ENCODE data around the gene DPY19L1.
"Not testable (repeated sequence)": the region's sequence is repeated elsewhere in the genome, so short reads cannot be mapped to it uniquely, and the experiment has no call there.

DPY19L1 gene

DNA sequence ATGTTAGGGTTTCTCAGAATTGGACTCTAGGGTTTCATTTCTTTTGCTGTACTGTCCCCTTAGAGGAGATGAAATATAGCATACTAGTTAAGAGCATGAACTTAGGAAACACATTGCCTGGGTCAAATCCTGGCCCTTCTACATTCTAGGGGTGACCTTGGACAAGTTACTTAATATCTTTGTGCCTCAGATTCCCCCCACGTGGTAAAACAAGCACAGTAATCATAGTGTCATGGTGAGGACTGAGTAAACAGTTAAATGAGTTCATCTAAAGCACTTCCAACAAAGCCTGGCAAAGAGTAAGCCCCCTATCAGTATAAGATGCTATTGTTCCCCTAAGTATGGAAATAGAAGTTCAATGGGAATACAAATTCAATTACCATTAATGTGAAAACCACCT, 5.1 kb downstream of the DPY19L1 start:
- no peak for DNase-seq (ENCODE audit: low read depth)

DNA sequence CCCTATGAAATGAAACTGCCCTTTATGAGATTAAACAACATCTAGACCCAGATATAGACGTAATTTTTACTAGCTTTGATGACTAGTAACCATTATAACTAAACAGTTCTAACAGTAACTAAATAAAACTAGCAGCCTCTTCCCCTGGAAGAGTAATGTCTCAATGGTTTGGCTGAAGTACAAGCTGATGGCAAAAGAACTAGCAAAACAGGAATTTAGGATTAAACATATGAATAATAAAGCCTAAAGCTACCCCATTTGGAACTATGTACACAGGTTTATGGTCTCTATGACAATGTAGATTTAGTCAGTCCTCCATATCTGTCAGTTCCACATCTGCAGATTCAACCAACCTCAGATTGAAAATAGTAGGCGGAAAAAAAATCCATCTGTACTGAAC, 6.4 kb downstream of the DPY19L1 start:
- DNase-seq (ENCODE audit: low read depth) = no peak

DNA sequence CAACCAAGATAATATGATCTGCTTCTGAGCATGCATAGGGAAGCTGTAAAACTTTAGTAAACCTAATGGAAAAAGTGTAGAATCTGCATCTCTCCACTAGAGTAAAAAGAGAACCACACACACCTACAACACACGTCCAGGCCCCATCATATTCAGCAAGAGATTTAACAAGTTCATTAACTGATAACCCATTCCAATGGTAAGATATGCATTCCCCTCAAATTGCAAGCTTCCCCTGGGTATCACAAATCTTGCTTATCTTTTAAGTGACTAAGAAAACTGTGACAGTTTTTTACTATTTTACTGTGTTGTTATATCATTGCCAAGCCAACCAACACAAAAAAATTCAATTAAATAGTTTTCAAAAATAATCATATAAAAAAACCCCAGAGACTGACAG, 8.0 kb downstream of the DPY19L1 start:
- DNase-seq (ENCODE audit: low read depth) = no peak

DNA sequence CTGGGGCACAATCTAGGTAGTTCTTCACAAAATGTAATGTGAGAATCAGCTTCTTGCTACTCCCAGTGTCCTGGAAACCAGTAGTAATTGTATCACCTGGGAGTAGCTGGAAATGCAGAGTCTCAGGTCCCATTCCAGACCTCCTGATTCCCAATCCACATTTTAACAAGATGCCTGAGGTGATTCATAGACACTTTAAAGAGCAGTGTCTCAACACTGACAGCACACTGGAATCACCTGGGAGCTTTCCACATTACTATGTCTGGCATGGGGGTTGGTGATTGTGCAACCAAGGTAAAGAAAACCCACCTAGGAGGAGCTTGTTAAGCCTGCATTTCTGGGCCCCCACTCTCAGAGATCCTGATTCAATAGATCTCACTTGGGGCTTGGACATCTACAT, 11.1 kb downstream of the DPY19L1 start:
- no peak for DNase-seq (ENCODE audit: low read depth)

DNA sequence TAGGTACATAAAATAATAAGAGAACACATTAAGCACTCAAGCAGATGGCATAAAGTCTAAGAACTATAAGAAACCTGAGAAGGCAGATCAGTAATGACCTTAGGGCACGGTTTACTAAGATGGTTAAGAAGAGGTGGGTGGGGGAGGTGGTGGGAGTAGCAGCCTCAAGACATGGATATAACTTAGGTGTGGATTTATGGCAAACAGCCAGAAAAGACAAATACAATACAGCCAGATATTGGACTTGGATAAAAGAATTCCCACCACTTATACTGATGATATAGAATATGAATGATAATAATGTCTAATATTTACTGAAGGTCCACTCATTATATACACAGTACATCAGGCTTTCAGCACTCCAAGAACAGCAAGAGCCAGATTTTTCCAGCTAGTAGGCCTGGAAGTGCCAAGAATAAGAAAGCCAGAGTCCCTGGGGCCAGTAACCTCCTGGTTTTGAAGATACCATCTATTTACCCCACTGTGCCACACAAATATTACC, 11.9 kb downstream of the DPY19L1 start:
- no peak for DNase-seq (ENCODE audit: low read depth)

DNA sequence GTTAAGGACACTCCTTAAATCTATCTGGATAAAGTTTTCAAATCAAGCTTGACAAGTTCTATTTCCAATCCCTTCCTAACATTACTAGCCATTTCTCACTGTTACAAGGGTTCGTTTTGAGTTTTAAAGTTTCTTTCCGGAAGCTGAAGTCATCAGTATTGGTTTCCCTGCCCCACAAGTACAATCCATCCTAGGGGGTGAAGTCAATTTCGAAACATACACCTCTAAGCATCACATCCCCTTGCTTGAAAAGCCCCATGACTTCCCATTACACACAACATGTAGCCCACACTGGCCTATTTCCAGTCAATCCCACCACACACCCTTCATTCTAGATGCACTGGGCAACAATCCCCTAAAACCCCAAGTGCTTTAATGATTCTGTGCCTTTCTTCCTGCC, 13.0 kb downstream of the DPY19L1 start:
- DNase-seq (ENCODE audit: low read depth) = no peak

DNA sequence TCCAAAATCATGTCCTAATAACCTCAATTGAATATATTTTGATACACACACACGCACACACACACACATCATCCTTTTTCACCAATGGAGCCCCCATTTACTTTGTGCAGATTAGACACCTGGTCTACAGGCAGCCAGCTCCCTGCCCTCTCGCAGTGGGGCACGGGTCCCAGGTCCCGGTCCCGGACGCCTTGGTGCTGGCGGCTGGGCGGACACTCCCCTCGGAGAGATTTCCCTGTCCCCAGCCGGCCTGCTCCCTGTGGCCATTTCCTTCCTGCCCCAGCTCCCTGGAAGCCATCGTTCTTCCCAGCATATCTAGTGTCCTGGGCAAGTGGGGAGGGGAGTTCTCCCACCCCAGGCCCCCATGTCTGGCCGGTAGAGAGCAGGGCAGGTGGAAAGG, 14.6 kb downstream of the DPY19L1 start:
- DNase-seq (ENCODE audit: low read depth) = no peak

DNA sequence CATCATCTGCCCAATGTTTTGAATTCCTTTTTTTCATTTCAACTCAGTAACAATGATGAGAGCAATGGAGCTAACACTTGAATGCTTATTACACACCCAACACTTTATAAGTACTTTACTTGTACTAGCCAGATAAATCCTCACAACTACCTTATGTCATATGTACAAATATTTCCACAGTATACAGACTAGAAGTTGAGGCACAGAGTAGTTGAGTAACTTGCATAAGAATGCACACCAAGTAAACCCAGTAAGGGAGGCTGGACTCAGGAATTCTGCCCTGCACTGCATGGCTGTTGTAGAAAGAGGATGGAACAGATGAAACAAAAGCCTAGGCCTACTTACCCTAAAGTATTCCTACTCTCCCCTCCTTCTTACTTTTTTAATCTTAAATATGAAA, 15.8 kb downstream of the DPY19L1 start:
- no peak for DNase-seq (ENCODE audit: low read depth)

DNA sequence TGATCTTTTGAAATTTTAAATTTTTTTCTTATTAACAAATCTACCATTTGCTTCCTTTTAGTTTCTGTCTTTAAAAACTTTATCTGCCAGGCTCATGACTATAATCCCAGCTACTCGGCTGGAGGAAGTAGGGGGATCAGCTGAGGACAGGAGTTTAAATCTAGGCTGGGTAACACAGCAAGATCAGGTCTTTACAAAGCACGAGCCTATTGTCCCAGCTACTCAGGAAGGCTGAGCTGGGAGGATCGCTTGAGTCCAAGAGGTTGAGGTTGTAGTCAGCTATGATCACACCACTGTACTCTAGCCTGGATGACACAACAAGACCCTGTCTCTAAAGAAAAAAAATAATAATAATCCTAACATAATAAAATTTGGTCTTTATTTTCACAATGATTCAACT, 17.5 kb downstream of the DPY19L1 start:
- no peak for DNase-seq (ENCODE audit: low read depth)

DNA sequence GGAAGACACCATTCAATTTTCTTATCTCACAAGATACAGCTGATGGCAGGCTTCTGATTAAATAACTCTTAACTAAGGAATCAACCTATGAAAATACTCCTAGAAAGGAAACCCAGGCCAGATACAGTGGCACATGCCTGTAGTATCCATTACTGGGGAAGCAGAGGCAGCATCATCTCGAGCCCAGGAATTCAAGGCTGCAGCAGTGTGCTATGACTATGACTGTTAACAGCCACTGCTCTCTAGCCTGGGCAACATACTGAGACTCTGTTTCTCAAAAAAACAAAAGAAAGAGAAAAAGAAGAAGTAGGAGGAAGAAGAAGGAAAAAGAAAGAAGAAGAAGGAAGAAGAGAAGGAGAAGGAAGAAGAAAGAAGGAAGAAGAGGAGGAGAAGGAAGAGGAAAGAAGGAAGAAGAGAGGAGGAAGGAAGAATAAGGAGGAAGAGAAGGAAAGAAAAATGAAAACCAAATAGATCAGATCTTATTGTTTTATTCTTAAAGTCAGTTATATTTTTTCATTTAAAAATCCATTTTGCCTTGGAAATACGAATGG, 18.0 kb downstream of the DPY19L1 start:
- no peak for DNase-seq (ENCODE audit: low read depth)

DNA sequence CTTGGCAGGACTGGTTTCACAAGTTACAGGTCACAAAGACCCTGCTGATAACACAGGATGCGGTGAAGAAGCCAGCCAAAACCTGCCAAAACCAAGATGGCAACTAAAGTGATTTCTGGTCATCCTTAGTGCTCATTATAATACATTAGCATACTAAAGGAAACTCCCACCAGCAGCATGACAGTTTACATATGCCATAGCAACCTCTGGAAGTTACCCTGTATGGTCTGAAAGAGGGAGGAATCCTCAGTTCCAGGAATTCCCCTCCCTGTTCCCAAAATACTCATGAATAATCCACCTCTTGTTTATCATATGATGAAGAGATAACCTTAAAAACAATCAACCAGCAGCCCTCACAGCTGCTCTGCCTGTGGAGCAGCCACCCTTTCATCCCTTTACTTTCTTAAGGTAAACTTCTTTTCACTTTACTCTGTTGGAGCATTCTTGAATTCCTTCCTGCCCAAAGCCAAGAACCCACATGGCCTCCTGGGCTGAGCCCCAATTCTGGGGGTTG, 21.9 kb downstream of the DPY19L1 start:
- DNase-seq (ENCODE audit: low read depth) = no peak

DNA sequence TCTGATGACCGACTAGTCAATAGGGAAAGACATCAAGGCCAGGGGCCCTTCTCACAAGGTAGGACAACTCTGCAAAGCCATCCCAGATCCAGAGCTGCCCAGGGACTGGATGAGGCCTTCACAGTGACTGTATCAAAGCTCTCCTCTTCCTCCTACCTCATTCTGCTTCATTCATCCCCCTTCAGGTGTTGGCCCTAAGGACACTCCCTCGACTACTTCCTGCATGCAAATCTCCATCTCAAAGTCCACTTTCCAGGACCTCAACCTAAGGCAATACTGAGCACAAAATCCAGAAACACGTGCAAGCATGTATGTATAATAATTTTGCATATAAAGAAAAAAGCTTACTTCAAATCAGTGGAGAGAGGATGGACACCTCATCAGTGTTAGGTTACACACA, 25.1 kb downstream of the DPY19L1 start:
- no peak for DNase-seq (ENCODE audit: low read depth)

DNA sequence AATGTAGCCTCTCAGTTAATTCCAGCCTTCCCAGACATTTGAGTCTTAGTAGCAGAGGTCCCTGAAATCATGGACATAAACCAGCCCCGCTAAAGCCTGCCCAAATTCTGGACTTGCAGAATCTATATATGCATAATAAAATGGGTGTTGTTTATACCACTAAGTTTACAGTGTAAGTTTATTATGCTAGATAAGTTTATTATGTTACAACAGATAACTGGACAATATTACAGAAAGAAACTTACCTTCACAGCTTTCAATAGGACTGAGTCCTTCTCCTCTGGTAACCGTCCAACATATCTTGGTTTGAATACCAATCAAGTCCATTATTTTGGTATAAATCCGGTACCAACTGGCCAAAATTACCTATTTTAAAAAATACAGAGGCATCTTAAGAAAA, 26.2 kb downstream of the DPY19L1 start:
- DNase-seq (ENCODE audit: low read depth) = no peak

DNA sequence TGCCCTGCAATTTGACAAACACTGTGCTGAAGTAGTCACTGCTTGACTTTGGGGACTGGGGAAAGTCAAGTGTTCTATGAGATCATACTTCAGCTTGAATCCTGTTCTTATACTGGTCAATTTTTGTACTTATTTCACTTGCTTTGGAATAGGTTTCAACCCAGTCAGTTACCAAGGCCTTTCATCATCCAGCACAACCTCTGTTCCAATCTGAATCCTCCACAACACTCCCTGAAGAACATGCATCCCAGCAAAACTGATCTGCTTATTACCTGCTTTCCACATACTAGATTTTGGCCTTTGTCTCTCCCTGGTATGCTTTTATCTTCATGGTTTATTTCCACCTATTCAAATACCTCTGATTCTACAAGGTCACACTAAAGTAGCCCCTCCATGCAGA, 29.5 kb downstream of the DPY19L1 start:
- no peak for DNase-seq (ENCODE audit: low read depth)

DNA sequence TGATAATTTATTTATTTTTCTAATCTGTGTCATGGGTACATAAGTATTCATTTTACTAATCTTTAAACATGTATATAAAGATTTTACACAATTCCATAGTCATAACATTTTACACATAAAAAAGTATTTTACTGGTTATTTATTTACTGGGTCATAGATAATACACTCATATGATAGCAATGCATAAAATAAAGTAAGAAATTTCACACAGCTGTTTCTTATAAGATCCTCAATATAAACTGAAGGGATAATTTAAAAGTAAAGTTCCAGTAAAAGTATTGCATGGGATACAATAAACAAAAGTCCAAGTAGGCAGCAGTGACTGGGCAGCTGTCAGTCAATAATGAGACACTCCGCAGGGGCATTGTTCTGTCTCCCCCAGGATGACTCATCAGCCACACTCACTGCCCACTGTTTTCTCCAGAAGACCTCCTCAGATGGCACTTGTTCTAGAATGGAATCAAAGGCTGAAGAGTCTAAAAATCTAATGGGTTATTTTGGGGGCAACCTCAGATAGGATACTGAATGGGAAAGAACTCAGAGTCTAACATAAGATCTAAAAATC, 32.7 kb downstream of the DPY19L1 start:
- DNase-seq (ENCODE audit: low read depth) = no peak

DNA sequence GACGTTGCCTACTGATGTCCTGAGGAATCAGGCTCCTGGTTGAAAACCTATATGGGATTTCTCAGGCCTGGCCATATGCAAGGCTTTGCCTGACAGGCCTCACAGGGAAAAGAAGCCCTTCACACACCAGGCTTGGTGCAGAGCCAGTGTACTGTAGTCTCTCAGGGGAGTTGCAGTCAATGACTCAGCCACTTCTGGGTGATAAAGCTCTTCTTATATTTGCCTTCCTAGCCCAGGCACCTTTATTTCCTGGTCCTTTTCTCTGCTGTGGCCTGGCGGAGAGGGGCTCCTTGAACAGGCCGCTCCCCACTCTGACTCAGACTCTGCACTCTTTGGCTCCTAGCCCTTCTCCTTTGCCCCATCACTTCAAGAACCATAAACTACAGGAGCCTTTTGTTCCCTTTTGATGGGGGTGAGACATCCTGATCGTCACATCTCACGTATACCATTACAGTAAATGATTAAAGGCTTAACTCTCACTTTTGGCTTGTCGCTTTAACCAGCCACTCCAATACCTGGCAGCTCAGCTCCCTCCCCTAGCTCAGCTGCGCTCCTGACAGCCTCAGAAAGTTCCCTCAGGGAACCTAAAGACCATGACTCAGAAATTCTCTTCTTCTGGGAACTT, 33.5 kb downstream of the DPY19L1 start:
- no peak for DNase-seq (ENCODE audit: low read depth)

DNA sequence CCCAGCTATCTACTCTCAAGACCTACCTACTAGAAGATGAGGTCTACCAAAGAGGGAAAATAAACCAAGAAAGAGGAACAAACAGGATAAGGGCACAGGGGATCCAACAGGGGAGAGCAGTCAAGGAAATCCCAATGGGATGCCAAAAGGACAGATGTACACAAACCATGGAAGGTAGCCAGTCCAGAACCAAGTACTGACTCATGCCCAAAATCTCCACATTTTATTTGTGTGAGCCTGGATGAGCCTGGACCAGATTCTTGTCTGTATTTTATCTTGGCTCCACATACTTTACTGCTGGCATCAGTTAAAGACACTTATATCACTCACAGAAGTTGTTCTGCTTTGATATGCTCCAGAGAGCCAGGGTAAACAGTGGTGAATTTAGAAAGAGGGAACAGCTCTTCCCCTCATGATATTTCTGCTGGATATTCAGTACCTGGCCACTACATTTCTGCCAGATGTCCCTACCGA, 34.1 kb downstream of the DPY19L1 start:
- not testable (repeated sequence) for DNase-seq (ENCODE audit: low read depth)

DNA sequence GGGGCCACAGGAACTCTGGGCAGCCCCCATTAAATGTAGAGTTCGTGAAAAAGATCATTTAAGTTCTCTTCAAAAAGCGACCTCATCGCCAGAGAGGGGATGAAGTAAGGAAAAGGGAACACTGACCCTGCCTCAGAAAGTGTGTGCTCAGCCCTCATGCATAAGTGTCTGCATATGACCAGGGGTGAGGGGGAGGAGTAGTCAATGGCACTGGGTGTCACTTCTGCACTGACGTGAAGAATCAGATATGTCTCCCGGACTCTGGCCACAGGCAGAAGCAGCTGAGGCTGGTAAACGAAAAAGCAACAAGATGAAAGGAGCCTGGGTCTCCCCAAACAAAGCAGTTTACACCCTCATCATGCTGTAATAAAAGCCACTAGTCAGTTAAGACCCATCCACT, 39.0 kb downstream of the DPY19L1 start:
- DNase-seq (ENCODE audit: low read depth) = not testable (repeated sequence)

DNA sequence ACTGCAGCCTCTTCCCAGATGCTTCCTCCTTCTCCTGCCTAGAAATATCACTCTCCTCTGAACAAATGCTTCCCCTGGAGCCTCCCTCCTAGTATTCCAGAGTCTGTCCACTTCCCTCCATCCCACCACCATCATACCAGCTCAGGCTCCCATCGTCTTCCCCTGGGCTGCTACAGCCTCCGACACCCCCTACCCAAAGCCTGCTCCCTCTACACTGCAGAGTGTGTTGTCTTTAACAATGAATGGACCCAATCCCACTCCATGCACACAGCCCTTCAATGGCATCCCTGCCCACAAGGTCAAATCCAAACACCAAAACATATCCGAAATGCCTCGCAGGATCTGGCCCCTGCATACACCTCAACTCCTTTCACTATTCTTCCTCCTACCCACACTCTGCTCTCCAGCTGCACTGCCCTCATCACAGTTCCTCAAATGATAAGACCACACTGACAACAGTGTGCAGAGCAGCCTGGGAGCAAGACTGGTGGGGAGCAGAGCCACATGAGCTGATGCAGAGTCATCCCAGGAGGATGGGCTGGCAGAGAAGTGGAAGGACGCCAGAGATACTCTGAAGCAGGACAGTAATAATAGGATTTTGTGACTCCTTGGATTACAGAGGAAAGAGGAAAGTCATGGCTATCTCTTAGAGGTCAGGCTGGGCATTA, 40.7 kb downstream of the DPY19L1 start:
- DNase-seq (ENCODE audit: low read depth) = not testable (repeated sequence)

DNA sequence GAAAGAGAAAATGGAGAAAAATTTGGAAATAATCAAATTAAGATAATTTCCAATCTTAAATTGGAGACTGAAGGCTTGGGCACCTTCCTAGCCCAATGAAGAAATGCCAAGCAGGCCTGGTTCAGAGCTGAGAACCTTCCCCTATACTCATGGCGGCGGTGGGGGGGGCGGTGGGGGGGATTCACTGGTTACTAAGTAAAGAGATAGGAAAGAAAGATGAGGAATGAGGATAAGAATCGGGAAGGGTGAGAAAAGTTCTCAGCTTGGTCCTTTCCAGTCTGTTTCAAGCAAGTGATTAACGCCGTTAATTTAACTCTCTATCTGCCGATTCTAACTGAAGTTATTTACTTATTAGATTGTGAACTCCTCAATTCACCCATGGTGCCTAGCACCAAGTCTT, 41.5 kb downstream of the DPY19L1 start:
- no peak for DNase-seq (ENCODE audit: low read depth)

DNA sequence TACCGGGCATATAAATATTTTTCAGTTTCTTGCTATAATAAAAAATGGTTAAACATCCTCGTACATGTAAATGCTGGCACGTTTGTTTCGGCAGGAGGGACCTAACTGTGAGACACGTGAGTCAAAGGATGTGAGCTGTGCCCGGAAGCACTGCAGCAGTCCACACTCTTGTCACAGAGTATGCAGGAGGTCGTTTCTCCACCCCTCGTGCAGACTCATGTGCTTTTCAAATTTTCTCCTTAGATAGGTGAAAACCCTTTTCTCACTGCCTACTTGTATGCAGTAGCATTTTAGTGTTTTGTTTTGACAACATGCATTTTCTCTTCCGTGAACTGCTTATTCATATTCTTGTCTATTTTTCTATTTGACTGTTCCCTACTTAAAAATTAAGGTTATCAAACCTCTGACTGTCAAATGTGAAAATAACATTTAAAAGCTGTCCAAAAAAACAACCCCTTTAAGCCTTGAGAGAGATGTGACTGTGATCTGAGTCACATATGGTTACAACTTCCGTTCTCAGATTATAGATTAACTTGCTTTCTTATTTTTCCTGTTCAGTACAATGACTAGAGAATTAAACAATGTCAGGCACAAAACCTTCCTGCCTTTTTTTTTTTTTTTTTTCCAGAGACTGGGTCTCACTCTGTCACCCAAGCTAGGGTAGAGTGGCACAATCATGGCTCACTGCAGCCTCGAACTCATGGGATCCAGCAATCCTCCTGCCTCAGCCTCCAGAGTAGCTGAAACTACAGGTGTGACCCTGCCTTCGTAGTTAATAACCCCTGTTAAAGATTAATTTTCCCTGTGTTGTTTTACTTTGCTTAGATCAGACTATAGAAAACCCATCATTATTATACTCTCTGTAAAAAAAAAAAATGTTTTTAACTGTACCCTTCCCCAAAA, 45.1 kb downstream of the DPY19L1 start:
- DNase-seq (ENCODE audit: low read depth) = peak; percentile 5

Data from stimulated activated CD8-positive, alpha-beta memory T cell treated with anti-CD3 and anti-CD28 coated beads, Interleukin-15, amount 100 ng/mL, for 1 hour (primary cell).